Ammon's horn (tissue), 1 donor: Measurements from ENCODE around the gene MTCL3.
"Not testable (repeated sequence)": the region's sequence is repeated elsewhere in the genome, so short reads cannot be mapped to it uniquely, and the experiment has no call there.

ENCODE experiments used
- DNase-seq: peaks from one replicate; pipeline ENCODE4 v3.0.0-alpha.2; 2016; ENCODE audit warnings: low spot score

The MTCL3 gene

DNA sequence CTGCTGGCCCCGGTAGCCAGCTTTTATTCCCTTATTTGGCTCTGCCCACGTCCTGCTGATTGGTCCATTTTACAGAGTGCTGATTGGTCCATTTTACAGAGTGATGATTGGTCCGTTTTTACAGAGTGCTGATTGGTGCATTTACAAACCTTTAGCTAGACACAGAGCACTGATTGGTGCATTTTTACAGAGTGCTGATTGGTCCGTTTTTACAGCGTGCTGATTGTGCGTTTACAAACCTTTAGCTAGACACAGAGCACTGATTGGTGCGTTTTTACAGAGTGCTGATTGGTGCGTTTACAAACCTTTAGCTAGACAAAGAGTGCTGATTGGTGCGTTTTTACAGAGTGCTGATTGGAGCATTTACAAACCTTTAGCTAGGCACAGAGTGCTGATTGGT is 90.6 kb downstream of the MTCL3 start:
- DNase-seq, result not testable (repeated sequence)

DNA sequence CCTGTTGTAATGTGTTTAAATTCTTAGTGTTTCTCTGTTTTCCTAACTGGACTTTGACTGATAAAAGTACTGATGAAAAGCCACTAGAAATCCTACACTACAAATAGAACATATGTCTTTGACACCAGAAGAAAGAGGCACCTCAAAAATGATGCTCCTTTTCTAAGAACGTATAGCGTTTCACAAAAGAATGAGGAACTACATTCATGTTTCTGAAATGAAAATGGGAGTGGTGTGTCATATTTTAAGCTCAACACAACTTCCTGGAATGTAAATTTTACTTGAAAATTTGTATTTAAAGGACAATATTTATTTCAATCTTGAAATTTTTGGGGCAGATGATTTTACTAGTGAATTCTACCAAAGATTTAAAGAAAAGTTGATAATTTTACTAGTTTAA is 95.2 kb downstream of the MTCL3 start:
- no peak for DNase-seq
